Peyer's patch (tissue), 4 donors: ENCODE data around the gene HAS3. TPM values are rescaled to one million over a fixed set of nuclear protein-coding genes. Genes with fewer than 3 reads are reported as not detected.

Experiments used
- DNase-seq, 3 donors: peaks; one replicate each; pipeline ENCODE4 v3.0.0-alpha.2; 2017 to 2019
- H3K27ac ChIP-seq, 4 donors: fragments of 200-600 bp; sonication (generic); one replicate each; pipeline ENCODE4 v1.5.1; 2016 to 2019
- H3K27me3 ChIP-seq, 2 donors: fragments of 200-600 bp; sonication (generic); one replicate each; pipeline ENCODE4 v1.5.1; 2019
- H3K36me3 ChIP-seq, 3 donors: fragments of 200-600 bp; sonication (generic); one replicate each; pipeline ENCODE4 v1.5.1; 2016 to 2019
- H3K4me1 ChIP-seq, 4 donors: fragments of 200-600 bp; sonication (generic); one replicate each; pipeline ENCODE4 v1.5.1; 2016 to 2019
- H3K4me3 ChIP-seq, 4 donors: fragments of 200-600 bp; sonication (generic); 1 replicate in 3 of 4; 2 replicates in 1 of 4; pipeline ENCODE4 v1.5.1; 2016 to 2019; ENCODE audit warnings: mild to moderate bottlenecking in 1 of 4
- H3K9me3 ChIP-seq, 4 donors: fragments of 200-600 bp; sonication (generic); one replicate each; pipeline ENCODE4 v1.5.1; 2016 to 2019; ENCODE audit warnings: mild to moderate bottlenecking in 1 of 4
- CTCF ChIP-seq, 6 experiments: fragments of 450-650 bp in 4 of 6; fragments of 200-600 bp in 2 of 6; sonication (generic) in 1 of 6; IDR thresholded peaks; one replicate each; pipeline ENCODE4 v1.5.1; 2017 to 2019; ENCODE audit warnings: antibody characterized with exemption in 6 of 6, mild to moderate bottlenecking in 3 of 6, moderate library complexity in 1 of 6
- POLR2A ChIP-seq, 2 donors: fragments of 450-650 bp; IDR thresholded peaks; one replicate each; pipeline ENCODE4 v1.5.1; 2017; ENCODE audit warnings: antibody characterized with exemption in 2 of 2, mild to moderate bottlenecking in 2 of 2, moderate library complexity in 2 of 2
- total RNA-seq, 4 donors: library from RNA; depleted of rRNA; stranded (reverse); fragments of >200 nt; gene quantifications; one replicate each; pipeline ENCODE4 v1.1.0, GENCODE V29; 2016

Gene HAS3
- total RNA-seq, 4 donors from 2014 or later: 1.1 to 2.5 (median 1.2) TPM

- H3K9me3 ChIP-seq: no peaks in the 10 kb centered on the region
- H3K27me3 ChIP-seq: no peaks in the 10 kb centered on the region
- H3K27ac ChIP-seq: no peak overlapping the region
- H3K4me3 ChIP-seq: no peak overlapping the region
- no peaks in the 10 kb centered on the region for H3K4me1 ChIP-seq
- no peak for TF ChIP-seq CTCF (IDR thresholded peaks at IDR 0.05)
- TF ChIP-seq POLR2A (IDR thresholded peaks at IDR 0.05): no peak
- H3K36me3 ChIP-seq: no peaks in the 10 kb centered on the region
- no peak for DNase-seq
These were observed 41.2 kb upstream of the HAS3 start for GRCh38 chr16:69064124-69064763.

- Histone ChIP-seq H3K27me3 (no peaks in the 10 kb centered on the region), H3K36me3 (no peaks in the 10 kb centered on the region), H3K9me3 (no peaks in the 10 kb centered on the region), H3K27ac (no peak overlapping the region), H3K4me1 (no peaks in the 10 kb centered on the region), H3K4me3 (no peak overlapping the region)
- no peak for DNase-seq
- TF ChIP-seq CTCF (IDR thresholded peaks at IDR 0.05) (no peak), POLR2A (IDR thresholded peaks at IDR 0.05) (no peak)
These were observed 40.6 kb upstream of the HAS3 start for GRCh38 chr16:69064764-69065313.

GRCh38 chr16:69069504-69069903 is 35.9 kb upstream of the HAS3 start:
- peaks cover 0 to 5% (median 0%) of the 10 kb centered on the region in 4 donors for H3K4me1 ChIP-seq
- H3K4me3 ChIP-seq: no peak overlapping the region
- no peaks in the 10 kb centered on the region for H3K9me3 ChIP-seq
- no peaks in the 10 kb centered on the region for H3K36me3 ChIP-seq
- no peaks in the 10 kb centered on the region for H3K27me3 ChIP-seq
- H3K27ac ChIP-seq: no peak overlapping the region
- TF ChIP-seq POLR2A (IDR thresholded peaks at IDR 0.05) (no peak), CTCF (IDR thresholded peaks at IDR 0.05) (no peak)
- no peak for DNase-seq

- no peak for TF ChIP-seq CTCF (IDR thresholded peaks at IDR 0.05)
- no peak for TF ChIP-seq POLR2A (IDR thresholded peaks at IDR 0.05)
- Histone ChIP-seq H3K27ac (no peak overlapping the region), H3K36me3 (no peaks in the 10 kb centered on the region), H3K4me1 (peaks cover 0 to 5% (median 0%) of the 10 kb centered on the region in 4 donors), H3K27me3 (no peaks in the 10 kb centered on the region), H3K4me3 (no peak overlapping the region), H3K9me3 (no peaks in the 10 kb centered on the region)
- DNase-seq: no peak
These were observed 34.4 kb upstream of the HAS3 start for GRCh38 chr16:69071036-69071435.

- no peak overlapping the region for H3K27ac ChIP-seq
These were observed 32.8 kb upstream of the HAS3 start for GRCh38 chr16:69072640-69072974.

More at GRCh38 chr16:69072640-69072974, 32.8 kb upstream of the HAS3 start:
- H3K4me3 ChIP-seq: no peak overlapping the region
- no peak for TF ChIP-seq POLR2A (IDR thresholded peaks at IDR 0.05)
- no peak for TF ChIP-seq CTCF (IDR thresholded peaks at IDR 0.05)
- no peaks in the 10 kb centered on the region for H3K36me3 ChIP-seq
- H3K4me1 ChIP-seq: peaks cover 0 to 5% (median 0%) of the 10 kb centered on the region in 4 donors
- H3K9me3 ChIP-seq: no peaks in the 10 kb centered on the region
- no peak for DNase-seq
- no peaks in the 10 kb centered on the region for H3K27me3 ChIP-seq
